Activated CD8-positive, alpha-beta memory T cell treated with anti-CD3 and anti-CD28 coated beads, Interleukin-2, amount 50 U/mL, for 24 hours (primary cell): Measurements from ENCODE around the gene MECP2.
"Not testable (repeated sequence)": the region's sequence is repeated elsewhere in the genome, so short reads cannot be mapped to it uniquely, and the experiment has no call there.

Experiments
- DNase-seq: peaks from one replicate; pipeline ENCODE4 v3.0.0-alpha.2; 2020; ENCODE audit errors: extremely low read depth

MECP2 gene

DNA sequence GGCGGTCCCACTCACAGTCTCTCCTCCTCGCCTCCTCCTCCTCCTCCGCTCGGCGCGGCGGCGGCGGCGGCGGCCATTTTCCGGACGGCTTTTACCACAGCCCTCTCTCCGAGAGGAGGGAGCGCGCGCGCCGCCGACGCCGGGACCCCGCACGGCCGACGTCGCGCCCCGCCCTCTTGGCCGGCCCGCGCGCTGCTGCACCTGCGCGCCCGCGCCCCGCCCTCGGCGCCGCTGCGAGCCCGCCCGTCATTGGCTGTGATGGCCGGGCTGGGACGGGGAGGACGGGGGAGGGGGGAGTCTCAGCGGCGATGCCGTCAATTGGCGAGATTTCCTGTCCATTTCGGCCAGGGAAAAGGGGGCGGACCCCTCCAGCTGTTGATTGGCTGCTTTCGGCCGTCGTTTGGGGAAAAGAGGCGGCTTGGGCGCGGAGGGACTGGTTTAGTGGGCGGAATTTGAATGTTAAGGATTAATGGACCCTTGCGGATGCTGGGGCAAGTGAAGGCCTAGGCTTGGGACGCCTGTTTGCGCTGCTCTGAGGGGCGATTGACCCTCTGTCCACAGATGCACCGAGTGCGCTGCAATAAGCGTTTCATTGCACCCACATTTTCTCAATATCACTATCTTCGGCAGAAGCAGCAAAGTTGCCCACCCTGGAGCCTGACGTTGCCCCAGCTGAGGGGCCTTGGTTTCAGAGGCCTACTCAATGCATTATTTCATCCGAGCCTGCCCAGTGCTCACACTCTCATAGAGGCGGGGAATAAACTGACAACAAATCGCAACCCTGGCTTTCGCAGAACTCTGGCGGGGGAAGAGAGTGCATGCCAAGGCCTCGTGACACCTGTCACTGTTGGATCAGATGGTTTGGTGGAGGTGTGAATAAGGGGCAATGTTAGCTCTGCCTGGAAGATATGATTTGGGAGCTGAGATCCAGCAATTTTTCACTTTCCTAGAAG, at the start of gene MECP2:
Gene MECP2 (minus strand): TSS at position 129 of the 953 bp plus-strand sequence.
- DNase-seq = peak; percentile 77

DNA sequence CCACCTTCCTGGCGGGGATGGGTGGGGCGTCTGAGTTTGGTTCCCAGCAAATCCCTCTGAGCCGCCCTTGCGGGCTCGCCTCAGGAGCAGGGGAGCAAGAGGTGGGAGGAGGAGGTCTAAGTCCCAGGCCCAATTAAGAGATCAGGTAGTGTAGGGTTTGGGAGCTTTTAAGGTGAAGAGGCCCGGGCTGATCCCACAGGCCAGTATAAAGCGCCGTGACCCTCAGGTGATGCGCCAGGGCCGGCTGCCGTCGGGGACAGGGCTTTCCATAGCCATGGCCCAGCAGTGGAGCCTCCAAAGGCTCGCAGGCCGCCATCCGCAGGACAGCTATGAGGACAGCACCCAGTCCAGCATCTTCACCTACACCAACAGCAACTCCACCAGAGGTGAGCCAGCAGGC, 46.5 kb upstream of the MECP2 start, which contains the start of gene OPN1LW:
Gene OPN1LW (plus strand): TSS at position 234 of the 400 bp plus-strand sequence. CDS start 41 bp downstream, at position 275.
- not testable (repeated sequence) for DNase-seq

DNA sequence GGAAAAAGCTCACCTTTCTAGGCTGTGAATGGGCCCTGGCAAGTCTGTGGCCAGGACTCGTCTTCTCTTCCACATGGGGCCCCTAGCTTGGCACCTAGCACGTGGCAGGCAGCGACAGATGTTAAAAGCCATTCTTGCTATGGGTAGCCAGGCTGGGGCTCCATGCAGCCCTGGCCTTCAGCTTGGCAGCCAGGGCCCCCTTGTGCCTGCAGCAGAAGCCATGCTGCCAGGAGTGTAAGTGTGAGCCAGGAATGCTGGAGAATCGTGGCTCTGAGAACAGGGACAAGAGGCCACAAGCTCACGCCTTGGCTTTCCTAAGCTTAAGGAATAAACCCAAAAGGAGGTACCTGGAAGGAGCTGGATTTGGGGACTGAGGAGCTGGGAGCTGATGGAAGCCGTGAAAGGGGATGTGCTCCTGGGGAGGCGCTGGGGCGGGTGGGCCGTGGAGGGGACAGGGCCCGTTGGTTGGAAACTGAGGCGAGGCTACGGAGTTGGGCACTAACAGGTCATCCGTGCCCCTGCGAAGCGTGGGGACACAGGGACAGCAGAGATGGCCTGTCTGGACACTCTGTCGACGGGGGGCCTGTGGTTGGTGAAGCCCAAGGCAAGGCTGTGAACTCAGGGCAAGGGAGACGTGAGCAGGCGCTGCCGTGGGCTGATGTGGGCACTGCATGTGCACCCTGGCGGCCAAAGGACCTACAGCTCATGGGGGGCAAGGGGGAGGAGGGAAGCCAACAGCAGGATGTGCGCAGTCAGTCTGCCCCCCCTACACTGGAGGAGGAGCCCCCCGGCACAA, 45.6 kb upstream of the MECP2 start:
- DNase-seq = no peak

DNA sequence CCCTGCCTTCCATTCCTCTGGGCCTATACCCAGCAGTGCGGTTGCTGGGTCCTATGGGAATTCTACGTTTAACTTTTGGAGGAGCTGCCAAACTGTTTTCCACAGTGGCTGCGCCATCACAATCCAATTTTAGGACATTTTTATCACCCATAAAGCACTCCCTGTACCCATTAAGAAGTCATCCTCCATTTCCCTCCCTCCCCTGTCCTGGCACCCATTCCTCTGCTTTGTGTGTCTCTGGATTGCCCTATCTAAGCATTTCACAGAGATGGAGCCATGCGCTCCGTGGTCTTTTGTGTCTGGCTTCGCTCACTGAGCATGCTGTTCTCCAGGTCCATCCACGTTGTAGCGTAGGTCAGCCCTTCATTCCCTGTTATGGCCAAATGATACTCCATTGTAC, 44.9 kb upstream of the MECP2 start:
- DNase-seq = no peak

DNA sequence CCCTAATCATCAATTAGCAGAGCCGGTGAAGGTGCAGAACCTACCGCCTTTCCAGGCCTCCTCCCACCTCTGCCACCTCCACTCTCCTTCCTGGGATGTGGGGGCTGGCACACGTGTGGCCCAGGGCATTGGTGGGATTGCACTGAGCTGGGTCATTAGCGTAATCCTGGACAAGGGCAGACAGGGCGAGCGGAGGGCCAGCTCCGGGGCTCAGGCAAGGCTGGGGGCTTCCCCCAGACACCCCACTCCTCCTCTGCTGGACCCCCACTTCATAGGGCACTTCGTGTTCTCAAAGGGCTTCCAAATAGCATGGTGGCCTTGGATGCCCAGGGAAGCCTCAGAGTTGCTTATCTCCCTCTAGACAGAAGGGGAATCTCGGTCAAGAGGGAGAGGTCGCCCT, 43.2 kb upstream of the MECP2 start:
- no peak for DNase-seq

DNA sequence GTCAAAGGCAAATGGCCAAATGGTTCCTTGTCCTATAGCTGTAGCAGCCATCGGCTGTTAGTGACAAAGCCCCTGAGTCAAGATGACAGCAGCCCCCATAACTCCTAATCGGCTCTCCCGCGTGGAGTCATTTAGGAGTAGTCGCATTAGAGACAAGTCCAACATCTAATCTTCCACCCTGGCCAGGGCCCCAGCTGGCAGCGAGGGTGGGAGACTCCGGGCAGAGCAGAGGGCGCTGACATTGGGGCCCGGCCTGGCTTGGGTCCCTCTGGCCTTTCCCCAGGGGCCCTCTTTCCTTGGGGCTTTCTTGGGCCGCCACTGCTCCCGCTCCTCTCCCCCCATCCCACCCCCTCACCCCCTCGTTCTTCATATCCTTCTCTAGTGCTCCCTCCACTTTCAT, 42.7 kb upstream of the MECP2 start:
- DNase-seq = no peak

DNA sequence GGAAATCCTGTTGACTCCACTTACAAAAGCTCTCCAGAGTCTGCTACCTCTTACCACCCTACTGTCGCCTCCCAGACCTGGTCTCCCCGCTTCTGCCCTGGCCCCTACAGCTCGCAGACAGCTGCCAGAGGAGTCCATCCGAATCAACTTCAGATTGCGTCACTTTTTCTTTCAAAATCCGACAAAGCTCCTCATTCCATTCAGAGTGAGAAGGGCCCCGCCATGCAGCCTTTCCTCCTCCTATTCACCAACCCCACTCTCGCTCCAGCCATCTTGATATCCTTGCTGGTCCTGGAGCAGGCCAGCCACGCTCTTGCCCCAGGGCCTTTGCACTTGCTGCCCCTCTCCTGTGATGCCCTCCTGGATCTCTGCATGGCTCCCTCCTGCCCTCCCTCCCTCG, 41.3 kb upstream of the MECP2 start:
- DNase-seq = no peak

DNA sequence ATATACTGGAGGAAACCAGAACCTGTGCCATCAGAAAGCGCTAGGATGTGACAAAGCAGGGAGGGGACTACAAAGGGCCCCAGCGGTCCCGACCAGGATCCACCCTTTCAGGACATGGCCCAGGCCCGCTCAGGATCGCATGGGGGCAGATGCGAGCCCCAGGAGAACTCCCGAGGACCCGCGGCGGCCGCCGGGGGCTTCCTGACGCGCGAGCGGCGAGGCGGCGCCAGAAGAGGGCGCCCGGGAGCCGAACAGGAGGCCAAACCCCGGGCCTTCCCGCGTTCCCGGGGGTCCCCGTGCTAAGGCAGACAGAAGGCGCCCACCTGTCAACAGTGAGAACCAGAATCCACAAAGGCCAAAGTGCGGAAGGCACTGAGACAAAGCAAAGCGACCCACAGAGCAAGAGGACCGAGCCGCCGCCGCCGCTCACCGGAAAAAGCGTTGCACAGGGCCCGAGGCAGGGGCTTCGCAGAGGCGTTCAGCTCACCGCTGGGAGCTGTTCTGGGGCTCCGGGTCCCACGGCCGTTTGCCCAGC, 39.2 kb upstream of the MECP2 start:
- peak; percentile 10 for DNase-seq

DNA sequence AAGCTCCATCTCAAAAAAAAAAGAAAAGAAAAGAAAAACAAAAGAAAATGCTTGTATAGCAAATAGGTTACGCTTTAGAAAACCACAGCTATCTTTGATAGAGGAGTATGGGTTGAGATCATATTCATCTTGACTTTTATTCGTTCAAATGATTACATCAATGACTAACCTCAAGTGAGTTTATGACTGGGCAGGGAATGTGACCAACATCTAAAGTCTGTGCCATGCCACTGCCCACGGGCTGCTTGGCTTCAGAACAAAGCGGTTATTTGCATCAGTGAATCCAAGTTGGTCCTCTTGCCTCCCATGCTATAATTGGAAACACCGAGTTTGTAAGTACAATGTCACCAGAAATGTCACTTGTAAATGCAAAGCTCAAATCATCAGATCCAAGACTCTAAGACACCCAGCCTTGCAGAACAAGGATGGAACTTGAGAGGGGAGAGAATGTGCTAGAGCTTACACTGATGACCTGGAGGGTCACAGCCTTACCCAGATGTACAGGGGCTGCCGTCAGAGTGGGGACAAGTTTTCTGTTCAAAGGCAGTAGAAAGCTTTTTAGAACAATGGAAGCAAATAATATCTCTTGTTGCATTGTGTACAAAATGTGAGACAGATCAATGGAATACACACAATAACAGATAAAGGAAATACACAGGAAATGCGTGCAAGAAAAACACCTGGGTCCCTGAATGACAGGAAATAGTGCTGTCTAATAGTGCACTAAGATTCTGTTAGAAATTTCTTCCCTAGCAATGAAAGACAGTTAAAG, 38.1 kb upstream of the MECP2 start:
- DNase-seq = no peak

DNA sequence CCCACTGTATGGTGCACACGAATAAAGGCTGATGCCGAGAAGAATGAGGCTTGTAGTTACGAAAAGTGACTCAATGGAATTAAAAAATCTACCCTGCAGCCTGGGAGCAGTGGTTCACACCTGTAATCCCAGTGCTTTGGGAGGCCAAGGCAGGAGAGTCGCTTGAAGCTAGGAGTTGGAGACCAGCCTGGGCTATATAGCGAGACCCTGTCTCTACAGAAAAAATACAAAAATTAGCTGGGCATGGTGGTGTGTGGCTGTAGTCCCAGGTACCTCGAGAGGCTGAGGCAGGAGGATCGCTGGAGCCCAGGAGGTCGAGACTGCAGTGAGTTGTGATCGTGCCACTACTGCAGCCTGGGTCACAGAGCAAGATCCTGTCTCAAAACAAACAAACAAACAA, 34.8 kb upstream of the MECP2 start:
- no peak for DNase-seq

DNA sequence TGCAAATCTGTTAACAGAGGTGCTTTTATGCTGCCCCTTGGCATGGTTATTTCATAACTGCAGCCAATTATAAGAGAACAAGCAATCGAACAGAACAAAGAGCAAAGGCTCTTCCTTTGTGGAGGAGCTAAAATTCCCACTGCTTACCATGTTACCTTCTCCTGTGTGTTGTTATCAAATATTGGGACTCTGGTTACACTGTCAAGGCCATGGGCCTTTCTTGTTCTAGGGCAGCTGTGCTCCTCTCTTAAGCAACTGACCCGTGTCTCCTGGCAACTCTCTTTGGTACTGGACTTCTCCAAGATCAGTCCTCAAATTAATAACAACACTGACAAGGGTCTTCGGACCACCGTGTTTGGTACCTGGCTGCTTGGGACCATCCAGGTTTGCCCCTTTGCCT, 34.4 kb upstream of the MECP2 start:
- DNase-seq = no peak

DNA sequence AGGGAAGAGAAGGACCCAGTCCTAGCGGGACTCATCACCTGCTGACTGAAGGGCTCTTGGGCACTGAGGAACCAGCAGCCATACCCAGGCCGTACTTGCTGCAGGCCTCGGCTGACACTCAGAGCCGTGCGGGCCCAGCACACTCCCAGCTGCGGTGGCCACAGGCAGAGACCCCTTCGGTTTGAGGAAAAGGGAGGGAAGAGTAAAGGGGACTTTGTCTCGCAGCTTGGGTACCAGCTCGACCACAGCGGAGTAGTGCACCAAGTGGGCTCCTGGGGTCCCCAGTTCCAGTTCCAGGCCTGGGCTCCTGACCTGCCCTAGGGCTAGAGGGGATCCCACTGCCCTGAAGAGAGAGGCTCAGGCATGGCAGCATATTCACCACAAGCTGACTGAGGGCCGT, 28.6 kb upstream of the MECP2 start:
- DNase-seq = no peak

DNA sequence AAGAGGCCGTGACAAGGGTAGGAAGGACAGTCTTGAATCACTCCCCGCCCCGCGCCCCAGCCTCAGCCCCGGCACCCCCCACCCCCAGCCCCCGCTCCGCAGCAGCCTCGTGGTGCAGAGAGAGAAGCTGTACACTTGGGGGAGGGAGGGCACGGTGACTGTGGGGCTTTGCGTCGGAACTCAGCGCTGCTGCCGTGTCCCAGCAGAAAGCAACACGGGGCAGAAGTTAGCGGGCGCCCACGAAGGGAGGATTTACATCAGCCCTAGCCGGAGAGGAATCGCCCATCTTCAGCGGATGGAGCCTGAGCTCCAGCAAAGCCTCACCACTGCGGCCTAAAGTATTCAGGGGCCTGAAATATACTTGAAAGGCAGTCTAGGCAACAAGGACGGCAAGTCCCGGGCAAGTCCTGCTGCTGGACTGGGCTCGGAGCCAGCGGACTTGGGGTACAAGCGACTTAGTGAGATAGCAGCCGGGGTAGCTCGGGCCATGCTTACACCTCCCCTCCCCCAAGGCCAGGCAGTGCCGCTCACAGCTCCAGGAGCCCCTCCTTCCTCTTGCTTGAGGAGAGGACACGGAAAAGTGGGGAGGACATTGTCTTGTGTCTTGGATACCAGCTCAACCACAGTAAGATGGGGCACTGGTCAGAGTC, 28.0 kb upstream of the MECP2 start:
- no peak for DNase-seq

DNA sequence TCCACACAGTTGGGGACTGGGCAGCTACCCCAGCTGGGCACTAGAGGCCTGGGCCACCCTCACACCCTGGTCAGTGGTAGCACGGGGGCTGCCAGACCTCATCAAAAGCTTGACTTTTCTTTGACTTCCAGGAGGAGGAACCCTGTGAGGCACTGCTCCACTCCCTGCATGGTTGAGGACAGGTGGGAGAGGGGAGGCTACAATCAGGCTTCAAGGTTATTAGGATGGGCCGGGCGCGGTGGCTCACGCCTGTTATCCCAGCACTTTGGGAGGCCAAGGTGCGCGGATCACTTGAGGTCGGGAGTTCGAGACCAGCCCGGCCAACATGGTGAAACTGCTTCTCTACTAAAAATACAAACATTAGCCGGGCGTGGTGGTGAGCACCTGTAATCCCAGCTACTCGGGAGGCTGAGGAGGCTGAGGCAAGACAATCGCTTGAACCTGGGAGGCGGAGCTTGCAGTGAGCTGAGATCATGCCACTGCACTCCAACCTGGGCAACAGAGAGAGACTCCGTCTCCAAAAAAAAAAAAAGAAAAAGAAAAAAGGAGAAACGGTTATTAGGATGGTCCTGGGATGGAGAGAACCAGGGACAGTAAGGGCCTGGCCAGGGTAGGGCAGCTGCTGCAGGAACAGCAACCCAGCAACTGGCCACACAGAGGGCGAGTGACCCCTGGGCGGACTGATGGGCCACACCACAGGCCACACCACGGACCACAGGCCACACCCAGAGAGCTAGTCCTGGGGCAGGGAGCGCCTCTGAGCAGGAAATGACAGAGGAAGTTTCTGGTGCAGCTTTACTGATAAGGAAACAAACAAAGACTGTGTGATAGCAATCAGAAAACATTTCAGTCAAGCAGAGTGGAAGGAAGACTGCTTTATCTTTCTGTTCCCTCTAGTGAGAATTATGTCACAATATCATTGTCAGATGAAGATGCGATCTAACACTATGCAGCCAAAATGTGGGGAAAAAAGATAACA, 26.0 kb upstream of the MECP2 start:
- no peak for DNase-seq

DNA sequence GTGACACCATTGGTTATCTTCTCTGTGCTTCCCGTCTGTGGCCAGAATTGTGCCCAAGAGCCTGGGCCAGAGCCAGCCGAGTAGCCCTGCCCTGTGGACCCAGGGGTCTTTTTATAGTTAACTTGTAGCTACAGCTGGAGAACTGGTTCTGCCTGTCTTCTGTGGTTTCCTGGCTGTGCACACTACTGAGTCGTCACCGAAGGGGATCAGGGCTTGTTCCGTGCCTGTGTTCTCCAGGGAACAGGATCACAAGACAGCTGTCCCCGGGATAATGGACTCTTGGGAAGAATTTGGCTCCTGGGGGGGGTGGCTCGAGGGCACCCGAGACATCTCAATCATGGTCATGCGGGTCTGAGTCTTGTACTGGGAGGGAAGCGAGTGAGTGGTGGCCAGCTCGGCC, 24.4 kb upstream of the MECP2 start:
- DNase-seq = no peak

DNA sequence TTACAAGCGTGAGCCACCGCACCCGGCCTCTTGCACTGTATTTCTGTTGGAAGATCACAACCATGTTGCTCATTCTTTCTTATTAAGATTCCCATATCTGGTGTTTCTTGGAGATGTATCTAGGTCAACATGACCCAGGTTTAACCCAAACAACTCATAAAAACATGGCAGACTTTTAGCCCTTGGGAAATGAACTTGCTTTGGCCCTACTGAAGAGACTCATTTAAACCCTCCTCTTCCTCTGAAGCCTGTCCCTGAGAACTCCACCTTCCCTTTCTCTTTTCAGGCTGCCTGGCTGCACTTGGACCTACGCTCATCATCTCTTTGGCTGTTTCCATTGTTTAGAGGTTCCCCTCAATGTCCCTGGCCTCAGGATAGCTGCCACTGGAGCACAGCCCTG, 23.7 kb upstream of the MECP2 start:
- no peak for DNase-seq

DNA sequence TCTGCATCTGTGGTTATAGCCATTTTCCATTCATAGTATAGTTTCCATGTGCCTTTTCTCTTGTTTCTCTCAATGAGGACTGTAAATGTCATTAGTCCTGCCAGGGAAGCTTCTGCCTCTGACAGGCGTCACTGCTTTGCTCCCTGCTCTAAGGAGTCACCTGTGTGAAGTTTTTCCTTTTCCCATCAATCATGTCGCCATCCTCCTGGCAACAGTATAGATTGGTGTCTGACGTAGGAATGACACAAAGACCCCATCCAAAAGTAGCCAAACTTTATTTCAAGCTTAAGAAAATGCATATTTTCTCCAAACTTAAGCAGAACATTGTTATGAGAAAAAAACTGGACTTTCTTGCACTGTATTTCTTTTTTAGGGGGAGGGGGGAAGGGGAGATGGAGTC, 23.1 kb upstream of the MECP2 start:
- no peak for DNase-seq

DNA sequence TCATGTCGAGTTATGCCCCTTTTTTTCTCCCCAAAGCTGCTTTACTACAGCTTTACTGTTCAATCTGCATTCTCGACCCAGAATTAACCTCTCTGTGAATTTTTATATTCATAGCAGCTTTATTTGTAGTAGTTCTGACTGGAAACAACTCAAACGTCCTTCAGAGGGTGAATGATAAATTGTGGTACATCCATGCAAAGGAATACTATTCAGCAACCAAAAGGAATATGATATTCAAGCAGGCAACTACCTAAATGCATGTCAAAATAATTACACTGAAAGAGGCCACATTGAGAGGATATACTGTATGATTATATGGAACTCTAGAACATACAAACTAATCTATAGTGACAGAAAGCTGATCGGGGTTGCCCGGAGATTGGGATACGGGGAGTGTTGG, 20.0 kb upstream of the MECP2 start:
- DNase-seq = no peak

DNA sequence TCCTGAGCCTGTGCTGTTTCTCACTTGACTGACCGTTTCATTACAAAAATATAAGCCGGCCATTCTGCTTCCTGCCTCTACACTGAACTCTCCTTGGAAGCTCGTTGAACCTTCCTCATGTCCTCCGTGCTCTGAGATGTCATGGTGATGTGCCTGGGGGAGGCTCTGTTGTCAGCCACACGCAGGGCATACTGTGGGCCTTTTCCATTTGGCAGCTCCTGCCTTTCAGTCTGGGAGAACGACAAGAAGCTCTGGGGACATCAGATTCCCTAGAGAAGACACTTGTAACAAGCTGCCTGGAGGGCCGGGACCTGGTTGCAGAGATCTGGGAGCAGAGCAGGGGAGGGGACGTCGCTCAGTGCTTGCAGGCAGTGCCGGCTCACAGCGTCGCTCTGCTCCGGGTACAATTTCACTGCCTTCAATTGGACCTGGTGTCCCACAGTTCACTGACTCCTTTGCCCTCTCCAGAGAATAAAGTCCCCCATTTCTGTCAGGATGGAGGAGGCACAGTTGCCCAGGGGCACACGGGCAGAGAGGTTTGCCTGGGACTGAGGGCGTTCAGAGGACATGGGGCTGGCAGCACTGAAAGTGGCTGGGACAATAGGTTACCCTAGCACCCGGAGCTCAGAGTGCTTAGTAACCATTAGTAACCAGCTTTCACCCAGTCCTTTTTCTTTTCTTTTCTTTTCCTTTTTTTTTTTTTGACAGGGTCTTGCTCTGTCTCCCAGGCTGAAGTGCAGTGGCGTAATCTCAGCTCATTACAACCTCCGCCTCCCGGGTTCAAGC, 19.1 kb upstream of the MECP2 start:
- no peak for DNase-seq
